ENCODE results near the gene GPR55. TPM values are rescaled to one million over a fixed set of nuclear protein-coding genes. Genes with fewer than 3 reads are reported as not detected.

GPR55 gene
- total RNA-seq, 2 experiments from 2014 or later, result 18.8 to 21.5 TPM

- POLR2A ChIA-PET, result no interaction called here
- Mint-ChIP-seq H3K4me1 (peaks cover 27% of the 10 kb centered on the region), H3K36me3 (peaks cover 25% of the 10 kb centered on the region), H3K27me3 (no peaks in the 10 kb centered on the region), H3K4me3 (no peak overlapping the region), H3K9me3 (no peaks in the 10 kb centered on the region), H3K27ac (no peak overlapping the region)
- ATAC-seq (ENCODE audit: low read depth) (peak; percentile 57), DNase-seq (peak; percentile 25)
Observed at GRCh38 chr2:230913406-230914143, 11.5 kb downstream of the GPR55 start.

- no peak overlapping the region for H3K27ac Mint-ChIP-seq
- peaks cover 28% of the 10 kb centered on the region for H3K4me1 Mint-ChIP-seq
- H3K27me3 Mint-ChIP-seq, result no peaks in the 10 kb centered on the region
- POLR2A ChIA-PET, result interaction anchor here (1.1 kb wide), 1 partner anchor 12 kb away, joined by 3 read pairs; no protein-coding TSS in a partner anchor
- DNase-seq (no peak), ATAC-seq (ENCODE audit: low read depth) (no peak)
- no peaks in the 10 kb centered on the region for H3K9me3 Mint-ChIP-seq
- H3K4me3 Mint-ChIP-seq, result no peak overlapping the region
- H3K36me3 Mint-ChIP-seq, result peaks cover 28% of the 10 kb centered on the region
Observed at GRCh38 chr2:230912724-230913123, 12.3 kb downstream of the GPR55 start.

GRCh38 chr2:230912046-230912445 is 13.0 kb downstream of the GPR55 start:
- POLR2A ChIA-PET, result interaction anchor here (1.1 kb wide), 1 partner anchor 12 kb away, joined by 3 read pairs; no protein-coding TSS in a partner anchor
- Mint-ChIP-seq H3K27me3 (no peaks in the 10 kb centered on the region), H3K36me3 (peaks cover 28% of the 10 kb centered on the region), H3K27ac (no peak overlapping the region), H3K9me3 (no peaks in the 10 kb centered on the region), H3K4me3 (no peak overlapping the region), H3K4me1 (peaks cover 26% of the 10 kb centered on the region)
- ATAC-seq (ENCODE audit: low read depth) (no peak), DNase-seq (no peak)

GRCh38 chr2:230910546-230911177 is 14.4 kb downstream of the GPR55 start:
- peaks cover 31% of the 10 kb centered on the region for H3K36me3 Mint-ChIP-seq

GRCh38 chr2:230909841-230910545 is 15.0 kb downstream of the GPR55 start:
- H3K9me3 Mint-ChIP-seq, result no peaks in the 10 kb centered on the region
- DNase-seq (no peak), ATAC-seq (ENCODE audit: low read depth) (no peak)
- peak overlapping the region; percentile 60 for H3K27ac Mint-ChIP-seq
- H3K27me3 Mint-ChIP-seq, result no peaks in the 10 kb centered on the region
- no peak overlapping the region for H3K4me3 Mint-ChIP-seq
- POLR2A ChIA-PET, result no interaction called here
- peaks cover 31% of the 10 kb centered on the region for H3K36me3 Mint-ChIP-seq
- peaks cover 37% of the 10 kb centered on the region for H3K4me1 Mint-ChIP-seq

More at GRCh38 chr2:230910546-230911177, 14.4 kb downstream of the GPR55 start:
- Mint-ChIP-seq H3K4me3 (no peak overlapping the region), H3K27ac (no peak overlapping the region), H3K27me3 (no peaks in the 10 kb centered on the region), H3K9me3 (no peaks in the 10 kb centered on the region), H3K4me1 (peaks cover 31% of the 10 kb centered on the region)
- ATAC-seq (ENCODE audit: low read depth) (no peak), DNase-seq (peak; percentile 21)
- POLR2A ChIA-PET, result no interaction called here

GRCh38 chr2:230908595-230909191 is 16.3 kb downstream of the GPR55 start:
- Mint-ChIP-seq H3K27ac (peak overlapping the region; percentile 60), H3K9me3 (no peaks in the 10 kb centered on the region), H3K4me3 (no peak overlapping the region), H3K27me3 (no peaks in the 10 kb centered on the region), H3K36me3 (peaks cover 27% of the 10 kb centered on the region), H3K4me1 (peaks cover 39% of the 10 kb centered on the region)
- POLR2A ChIA-PET, result no interaction called here
- peak; percentile 29 for DNase-seq
- no peak for ATAC-seq (ENCODE audit: low read depth)

- POLR2A ChIA-PET, result no interaction called here
- DNase-seq, result no peak
- peaks cover 35% of the 10 kb centered on the region for H3K4me1 Mint-ChIP-seq
Observed at GRCh38 chr2:230908092-230908594, 16.9 kb downstream of the GPR55 start.

GRCh38 chr2:230907361-230908091 is 17.5 kb downstream of the GPR55 start:
- Mint-ChIP-seq H3K27me3 (no peaks in the 10 kb centered on the region), H3K27ac (no peak overlapping the region), H3K36me3 (peaks cover 27% of the 10 kb centered on the region), H3K4me3 (no peak overlapping the region), H3K9me3 (no peaks in the 10 kb centered on the region), H3K4me1 (peaks cover 35% of the 10 kb centered on the region)
- DNase-seq (peak; percentile 24), ATAC-seq (ENCODE audit: low read depth) (no peak)
- POLR2A ChIA-PET, result interaction anchor here (1.1 kb wide), 1 partner anchor 30 kb away, joined by 3 read pairs; no protein-coding TSS in a partner anchor

More at GRCh38 chr2:230908092-230908594, 16.9 kb downstream of the GPR55 start:
- H3K27ac Mint-ChIP-seq, result peak overlapping the region; percentile 60
- no peaks in the 10 kb centered on the region for H3K9me3 Mint-ChIP-seq
- H3K4me3 Mint-ChIP-seq, result no peak overlapping the region
- peaks cover 27% of the 10 kb centered on the region for H3K36me3 Mint-ChIP-seq
- H3K27me3 Mint-ChIP-seq, result no peaks in the 10 kb centered on the region
- no peak for ATAC-seq (ENCODE audit: low read depth)

- Mint-ChIP-seq H3K4me3 (no peak overlapping the region), H3K4me1 (peaks cover 37% of the 10 kb centered on the region), H3K9me3 (no peaks in the 10 kb centered on the region), H3K27ac (no peak overlapping the region), H3K27me3 (no peaks in the 10 kb centered on the region), H3K36me3 (peaks cover 27% of the 10 kb centered on the region)
- DNase-seq (no peak), ATAC-seq (ENCODE audit: low read depth) (no peak)
- POLR2A ChIA-PET, result interaction anchor here (1.1 kb wide), 1 partner anchor 29 kb away, joined by 3 read pairs; no protein-coding TSS in a partner anchor
Observed at GRCh38 chr2:230906471-230907230, 18.4 kb downstream of the GPR55 start.

GRCh38 chr2:230905448-230906421 is 19.3 kb downstream of the GPR55 start:
- Mint-ChIP-seq H3K27me3 (peaks cover 2% of the 10 kb centered on the region), H3K4me1 (peaks cover 32% of the 10 kb centered on the region), H3K36me3 (peaks cover 23% of the 10 kb centered on the region), H3K27ac (peak overlapping the region; percentile 14), H3K4me3 (peak overlapping the region; percentile 31), H3K9me3 (no peaks in the 10 kb centered on the region)
- peak; percentile 64 for DNase-seq
- peak; percentile 90 for ATAC-seq (ENCODE audit: low read depth)
- POLR2A ChIA-PET, result interaction anchor here (0.9 to 2.8 kb wide), 4 partner anchors 9 to 79 kb away, joined by 3 to 8 read pairs (median 4); no protein-coding TSS in a partner anchor

- H3K36me3 Mint-ChIP-seq, result peaks cover 15% of the 10 kb centered on the region
- H3K9me3 Mint-ChIP-seq, result no peaks in the 10 kb centered on the region
- H3K4me3 Mint-ChIP-seq, result peak overlapping the region; percentile 31
- POLR2A ChIA-PET, result interaction anchor here (0.9 to 2.8 kb wide), 4 partner anchors 9 to 80 kb away, joined by 3 to 8 read pairs (median 4); no protein-coding TSS in a partner anchor
- ATAC-seq (ENCODE audit: low read depth) (no peak), DNase-seq (peak; percentile 24)
- peaks cover 2% of the 10 kb centered on the region for H3K27me3 Mint-ChIP-seq
- H3K4me1 Mint-ChIP-seq, result peaks cover 27% of the 10 kb centered on the region
- peak overlapping the region; percentile 14 for H3K27ac Mint-ChIP-seq
Observed at GRCh38 chr2:230904856-230905447, 20.1 kb downstream of the GPR55 start.

Measured in activated naive CD8-positive, alpha-beta T cell treated with anti-CD3 and anti-CD28 coated beads, Interleukin-2, amount 10 ng/mL, durations not matched to agents 7 days and 5 days (primary cell).